GM12891 (cell line): ENCODE results near the gene ARID1A.

Source experiments
- POLR2A ChIP-seq: IDR thresholded peaks from 2 replicates; pipeline ENCODE4 v1.6.1; 2011; ENCODE audit warnings: low read depth, low read length, control low read depth
- POLR2AphosphoS5 ChIP-seq: IDR thresholded peaks from 2 replicates; pipeline ENCODE4 v1.6.1; 2011; ENCODE audit warnings: low read depth, low read length, control low read depth
- POU2F2 ChIP-seq: IDR thresholded peaks from 2 replicates; pipeline ENCODE4 v1.6.1; 2011; ENCODE audit warnings: low read depth, mild to moderate bottlenecking, control low read depth, low read length, moderate library complexity
- TAF1 ChIP-seq: IDR thresholded peaks from 2 replicates; pipeline ENCODE4 v1.6.1; 2011; ENCODE audit warnings: low read depth, low read length, control low read depth

DNA sequence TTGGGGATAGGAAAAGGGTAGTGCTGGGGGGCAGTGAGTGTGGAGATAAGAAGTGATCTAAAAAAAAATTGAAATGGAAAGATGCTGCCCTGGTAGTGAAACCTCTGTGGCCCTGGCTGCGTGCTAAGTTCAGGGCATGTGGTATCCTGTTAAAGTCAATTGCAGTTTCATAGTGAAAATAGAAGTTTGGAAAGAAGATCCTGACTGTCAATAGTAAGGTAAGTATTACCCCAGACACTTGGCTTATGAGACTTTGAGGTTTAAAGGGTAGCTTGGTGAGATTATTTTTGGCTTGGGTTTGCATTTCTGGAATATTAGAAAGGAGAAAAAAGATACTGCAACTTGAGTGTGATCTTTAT is 6.8 kb downstream of the ARID1A start:
- TF ChIP-seq POLR2A: no peak
- TF ChIP-seq POLR2AphosphoS5: no peak
- TF ChIP-seq TAF1: no peak
- TF ChIP-seq POU2F2: no peak
